Endothelial cell of umbilical vein (primary cell): Measurements from ENCODE around the gene RNF151. TPM values are rescaled to one million over a fixed set of nuclear protein-coding genes. Genes with fewer than 3 reads are reported as not detected.

Experiments used
- BruUV-seq: library from RNA; stranded (reverse); fragments of 400-500 nt; replicated peaks from 2 replicates; lab custom pipeline; 2021; lab: Mats Ljungman, UMichigan
- CTCF ChIA-PET: fragments of 300-600, 350-600 bp; sonication (Branson Sonifier 250); formaldehyde crosslinking; loops from one replicate; lab custom pipeline; 2021; ENCODE audit warnings: antibody characterized with exemption, inconsistent platforms; lab: Charles Lee
- POLR2A ChIA-PET: fragments of 300-600, 350-600 bp; sonication (Branson Sonifier 250); formaldehyde crosslinking; loops from one replicate; lab custom pipeline; 2021; ENCODE audit warnings: antibody characterized with exemption, inconsistent platforms; lab: Charles Lee
- DNase-seq: peaks from one replicate; pipeline ENCODE4 v3.0.0-alpha.2; 2011; ENCODE audit warnings: low read depth, low spot score
- FAIRE-seq: peaks from 2 replicates; lab custom pipeline; 2011; peaks lifted over from hg19 to GRCh38; lab: Jason Lieb, UNC
- H2AFZ ChIP-seq: 2 replicates; pipeline ENCODE4 v1.6.0; 2012; ENCODE audit warnings: low read depth, low read length, control low read depth, inconsistent platforms
- H3K27ac ChIP-seq: 2 replicates; pipeline ENCODE4 v1.5.1; 2011; ENCODE audit warnings: low read depth, mild to moderate bottlenecking, control low read depth, low read length, moderate library complexity; ENCODE audit not compliant: insufficient read depth
- H3K27me3 ChIP-seq, 2 experiments: 2 replicates each; pipeline versions ENCODE4 v1.6.0 to v1.6.1; 2011; ENCODE audit warnings: low read length in 2 of 2, mixed read lengths in 1 of 2; ENCODE audit not compliant: control insufficient read depth in 2 of 2, insufficient read depth in 2 of 2
- H3K36me3 ChIP-seq, 2 experiments: 2 replicates in 1 of 2; 3 replicates in 1 of 2; pipeline ENCODE4 v1.5.1; 2011; ENCODE audit warnings: low read length in 2 of 2, mild to moderate bottlenecking in 1 of 2, moderate library complexity in 1 of 2; ENCODE audit not compliant: control insufficient read depth in 2 of 2, insufficient read depth in 2 of 2; ENCODE audit errors: extremely low read depth in 1 of 2
- H3K4me1 ChIP-seq: 3 replicates; pipeline ENCODE4 v1.5.1; 2011; ENCODE audit warnings: mild to moderate bottlenecking, low read length; ENCODE audit not compliant: control insufficient read depth, insufficient read depth; ENCODE audit errors: extremely low read depth
- H3K4me2 ChIP-seq: 2 replicates; pipeline ENCODE4 v1.6.1; 2011; ENCODE audit warnings: low read length, control low read depth, mixed read lengths; ENCODE audit not compliant: insufficient read depth
- H3K4me3 ChIP-seq, 3 experiments: fragments of 200-600 bp in 1 of 3; sonication (generic), shearing (Covaris generic) in 1 of 3; replicated peaks in 1 of 3; 2 replicates each; pipeline ENCODE4 v1.5.1; 2011 to 2016; ENCODE audit warnings: control low read depth in 3 of 3, low read length in 3 of 3, mild to moderate bottlenecking in 2 of 3, inconsistent platforms in 1 of 3, low read depth in 1 of 3, moderate library complexity in 1 of 3; ENCODE audit not compliant: insufficient read depth in 1 of 3
- H3K79me2 ChIP-seq: 2 replicates; pipeline ENCODE4 v1.6.0; 2012; ENCODE audit warnings: low read length, inconsistent platforms; ENCODE audit not compliant: control insufficient read depth, insufficient read depth
- H3K9ac ChIP-seq: replicated peaks from 2 replicates; pipeline ENCODE3; 2011; ENCODE audit warnings: low read length, control low read depth; ENCODE audit not compliant: insufficient read depth; ENCODE audit errors: extremely low read depth
- H3K9me1 ChIP-seq: replicated peaks from 3 replicates; pipeline ENCODE4 v1.6.0; 2011; ENCODE audit warnings: mild to moderate bottlenecking, low read length; ENCODE audit not compliant: control insufficient read depth, insufficient read depth; ENCODE audit errors: extremely low read depth
- H3K9me3 ChIP-seq: replicated peaks from 2 replicates; pipeline ENCODE4 v1.5.1; 2012; ENCODE audit warnings: low read length, inconsistent platforms; ENCODE audit not compliant: control insufficient read depth, insufficient read depth
- H4K20me1 ChIP-seq: replicated peaks from 2 replicates; pipeline ENCODE3; 2011; ENCODE audit warnings: mild to moderate bottlenecking, low read length; ENCODE audit not compliant: control insufficient read depth, insufficient read depth; ENCODE audit errors: extremely low read depth
- CTCF ChIP-seq, 2 donors: IDR thresholded peaks; 1 replicate in 1 of 2; 2 replicates in 1 of 2; pipeline ENCODE4 v1.5.1; 2011; ENCODE audit warnings: low read length in 2 of 2, mild to moderate bottlenecking in 2 of 2, moderate library complexity in 2 of 2, control low read depth in 1 of 2, inconsistent platforms in 1 of 2, low read depth in 1 of 2; ENCODE audit not compliant: insufficient read depth in 1 of 2; ENCODE audit errors: extremely low read depth in 1 of 2
- EZH2 ChIP-seq: IDR thresholded peaks from 2 replicates; pipeline ENCODE4 v1.6.1; 2012; ENCODE audit warnings: borderline replicate concordance, low read depth, mild to moderate bottlenecking, moderate library complexity, low read length, inconsistent platforms; ENCODE audit not compliant: severe bottlenecking
- FOS ChIP-seq: IDR thresholded peaks from 2 replicates; pipeline ENCODE4 v1.6.1; 2011; ENCODE audit warnings: mild to moderate bottlenecking, low read length, moderate library complexity, borderline replicate concordance; ENCODE audit not compliant: insufficient read depth
- GATA2 ChIP-seq: IDR thresholded peaks from 2 replicates; pipeline ENCODE4 v1.7.0; 2011; ENCODE audit warnings: low read depth, mild to moderate bottlenecking, moderate library complexity, mixed read lengths, low read length; ENCODE audit not compliant: insufficient read length, insufficient read depth
- JUN ChIP-seq: IDR thresholded peaks from 2 replicates; pipeline ENCODE4 v1.6.1; 2011; ENCODE audit warnings: borderline replicate concordance, low read depth; ENCODE audit not compliant: insufficient read length, insufficient read depth
- MAX ChIP-seq: IDR thresholded peaks from 2 replicates; pipeline ENCODE4 v1.6.1; 2011; ENCODE audit not compliant: insufficient read depth, insufficient read length
- MYC ChIP-seq: IDR thresholded peaks from one replicate; pipeline ENCODE4 v1.6.1; 2011; ENCODE audit warnings: mild to moderate bottlenecking, low read depth, low read length
- POLR2A ChIP-seq: IDR thresholded peaks from 2 replicates; pipeline ENCODE4 v1.6.1; 2012; ENCODE audit warnings: low read depth, mild to moderate bottlenecking, control low read depth, low read length
- POLR2AphosphoS5 ChIP-seq: IDR thresholded peaks from 2 replicates; pipeline ENCODE4 v1.6.1; 2012; ENCODE audit warnings: low read depth, mild to moderate bottlenecking, control low read depth, low read length, moderate library complexity; ENCODE audit not compliant: insufficient read depth
- dilution Hi-C: fragments of 300-500 bp; cut with MboI; formaldehyde crosslinking; loops from one replicate; pipeline ENCODE4 v1.15.0; 2019; ENCODE audit warnings: low sequenced_read_pairs; ENCODE audit not compliant: extremely low pct_ligation_motif_present
- intact Hi-C: fragments of 100-400 bp; cut with micrococcal nuclease; formaldehyde crosslinking; loops from one replicate; pipeline ENCODE4 v1.10.0; 2022
- polyA plus RNA-seq, 4 experiments: library from polyadenylated mRNA; depleted of rRNA in 3 of 4; stranded (reverse) in 3 of 4; unstranded in 1 of 4; fragments of >200 nt; gene quantifications; 2 replicates each; pipeline versions ENCODE4 v1.2.1 to v1.2.3, GENCODE V29; 2011 to 2012; ENCODE audit warnings: missing spikeins in 1 of 4
- total RNA-seq: library from RNA; stranded (reverse); gene quantifications from 2 replicates; pipeline ENCODE4 v1.2.3, GENCODE V29; 2021

RNF151 gene
- total and polyA plus RNA-seq, 2 donors (not counting 3 experiments of a cell fraction or from before 2014, with no cell fraction given) = not detected

DNA sequence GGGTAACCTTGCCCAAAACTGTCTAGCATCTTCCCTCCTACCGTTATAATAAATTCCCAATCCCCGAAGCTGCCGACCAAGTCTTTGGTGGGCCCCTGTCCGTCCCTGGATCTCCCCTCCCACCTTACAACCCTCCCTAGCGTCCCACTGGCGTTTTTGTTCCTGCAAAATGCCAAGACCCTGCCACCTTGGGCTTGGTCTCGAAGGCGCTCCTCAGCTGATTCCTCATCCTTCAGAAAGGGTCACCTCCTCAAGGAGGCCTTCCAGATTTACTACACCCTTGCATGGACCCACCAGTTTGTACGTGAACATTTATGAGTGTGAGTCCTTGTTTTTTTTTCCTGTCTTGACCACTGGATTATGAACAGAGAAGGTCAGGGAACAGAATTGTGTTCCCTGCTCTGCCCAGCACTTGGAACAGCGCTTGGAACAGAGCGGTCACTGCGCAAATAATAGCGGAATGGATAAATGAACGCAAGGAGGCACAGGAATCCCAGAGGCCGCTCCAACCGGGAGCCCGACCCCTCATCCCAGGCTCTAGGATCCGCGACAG is 16.4 kb downstream of the RNF151 start:
- dilution Hi-C loops (no loop called here), intact Hi-C loops (no loop called here)
- Histone ChIP-seq H3K36me3 (peaks cover 0 to 10% of the 10 kb centered on the region in 2 experiments), H3K9ac (no peak overlapping the region), H3K4me2 (peak overlapping the region; percentile 65), H3K9me3 (no peaks in the 10 kb centered on the region), H3K4me3 (peak overlapping the region in 2 of 3 experiments; percentile 24 to 75), H3K79me2 (peaks cover 5% of the 10 kb centered on the region), H3K27ac (no peak overlapping the region), H3K9me1 (no peaks in the 10 kb centered on the region), H3K27me3 (peaks cover 35 to 41% of the 10 kb centered on the region in 2 experiments), H3K4me1 (peaks cover 15% of the 10 kb centered on the region), H4K20me1 (no peaks in the 10 kb centered on the region), H2AFZ (peak overlapping the region; percentile 90)
- ChIA-PET CTCF (interaction anchor here (5.0 kb wide), 1 partner anchor 158 kb away, joined by 21 read pairs; no protein-coding TSS in a partner anchor), POLR2A (interaction anchor here (1.5 kb wide), 1 partner anchor 18 kb away, joined by 5 read pairs; the partner anchor contains the start of gene RPS2)
- BruUV-seq = no TSS peak
- TF ChIP-seq POLR2AphosphoS5 = no peak
- no peak for TF ChIP-seq GATA2
- TF ChIP-seq FOS = no peak
- no peak for TF ChIP-seq POLR2A
- TF ChIP-seq EZH2 = no peak
- no peak for TF ChIP-seq MYC
- TF ChIP-seq MAX = no peak
- no peak for TF ChIP-seq JUN
- no peak for TF ChIP-seq CTCF (IDR thresholded peaks at IDR 0.05; ENCODE audit: extremely low read depth in 1 of 2, insufficient read depth in 1 of 2, low read depth in 1 of 2, low read length in 2 of 2)
- DNase-seq = no peak
- no peak for FAIRE-seq
